GM18511 (cell line): Measurements from ENCODE around the gene SLC12A2.

Experiments used
- ATAC-seq: cut with Tn5 transposase; IDR thresholded peaks from one replicate; pipeline ENCODE4 v1.9.1; 2021; ENCODE audit warnings: mild to moderate bottlenecking, moderate library complexity; ENCODE audit not compliant: unreplicated experiment

The SLC12A2 gene

GRCh38 chr5:128093368-128093767 lies 9.8 kb downstream of the SLC12A2 start:
- no peak for ATAC-seq

GRCh38 chr5:128097224-128097623 lies 13.7 kb downstream of the SLC12A2 start:
- ATAC-seq: no peak

- no peak for ATAC-seq
Measured at GRCh38 chr5:128097781-128098180, 14.2 kb downstream of the SLC12A2 start.

GRCh38 chr5:128099944-128100343 lies 16.4 kb downstream of the SLC12A2 start:
- ATAC-seq: no peak

- no peak for ATAC-seq
Measured at GRCh38 chr5:128100860-128101557, 17.4 kb downstream of the SLC12A2 start.

- no peak for ATAC-seq
Measured at GRCh38 chr5:128101676-128102075, 18.1 kb downstream of the SLC12A2 start.

- ATAC-seq: no peak
Measured at GRCh38 chr5:128105203-128105602, 21.6 kb downstream of the SLC12A2 start.

GRCh38 chr5:128109138-128109537 lies 25.6 kb downstream of the SLC12A2 start:
- no peak for ATAC-seq

- ATAC-seq: no peak
Measured at GRCh38 chr5:128109766-128110165, 26.2 kb downstream of the SLC12A2 start.

GRCh38 chr5:128111818-128112448 lies 28.4 kb downstream of the SLC12A2 start:
- ATAC-seq: no peak

GRCh38 chr5:128116445-128116844 lies 32.9 kb downstream of the SLC12A2 start:
- ATAC-seq: no peak

- no peak for ATAC-seq
Measured at GRCh38 chr5:128118214-128118613, 34.6 kb downstream of the SLC12A2 start.

GRCh38 chr5:128121651-128122050 lies 38.1 kb downstream of the SLC12A2 start:
- no peak for ATAC-seq

- ATAC-seq: no peak
Measured at GRCh38 chr5:128123936-128124335, 40.4 kb downstream of the SLC12A2 start.

- ATAC-seq: no peak
Measured at GRCh38 chr5:128126241-128126640, 42.7 kb downstream of the SLC12A2 start.

GRCh38 chr5:128132499-128132898 lies 48.9 kb downstream of the SLC12A2 start:
- ATAC-seq: no peak

GRCh38 chr5:128135286-128135685 lies 51.7 kb downstream of the SLC12A2 start:
- ATAC-seq: no peak

- no peak for ATAC-seq
Measured at GRCh38 chr5:128143911-128144310, 60.3 kb downstream of the SLC12A2 start.

- no peak for ATAC-seq
Measured at GRCh38 chr5:128144491-128144890, 60.9 kb downstream of the SLC12A2 start.

GRCh38 chr5:128146671-128147070 lies 63.1 kb downstream of the SLC12A2 start:
- no peak for ATAC-seq

- no peak for ATAC-seq
Measured at GRCh38 chr5:128154943-128155342, 71.4 kb downstream of the SLC12A2 start.

GRCh38 chr5:128155776-128156175 lies 72.2 kb downstream of the SLC12A2 start:
- no peak for ATAC-seq

GRCh38 chr5:128156521-128156920 lies 73.0 kb downstream of the SLC12A2 start:
- no peak for ATAC-seq
